Breast epithelium (tissue), 3 donors: ENCODE measurements around the gene RRM1.

Experiments used
- CTCF ChIP-seq, 3 donors: fragments of 450-650 bp; IDR thresholded peaks; one replicate each; pipeline ENCODE4 v1.5.1; 2016 to 2017; ENCODE audit warnings: antibody characterized with exemption in 3 of 3, mild to moderate bottlenecking in 3 of 3, moderate library complexity in 3 of 3
- POLR2A ChIP-seq: fragments of 450-650 bp; IDR thresholded peaks from one replicate; pipeline ENCODE4 v1.6.1; 2016; ENCODE audit warnings: antibody characterized with exemption, mild to moderate bottlenecking, moderate library complexity
- POLR2AphosphoS5 ChIP-seq, 3 donors: sonication (generic); formaldehyde crosslinking; IDR thresholded peaks; one replicate each; pipeline ENCODE4 v1.6.1; 2017; ENCODE audit warnings: antibody characterized with exemption in 3 of 3

GRCh38 chr11:4105916-4106315 is 11.3 kb downstream of the RRM1 start:
- no peak for TF ChIP-seq CTCF (IDR thresholded peaks at IDR 0.05)
- no peak for TF ChIP-seq POLR2AphosphoS5 (IDR thresholded peaks at IDR 0.05)
- TF ChIP-seq POLR2A = no peak
